ENCODE results near the gene PHACTR2.
"Not testable (repeated sequence)": the region's sequence is repeated elsewhere in the genome, so short reads cannot be mapped to it uniquely, and the experiment has no call there.

DNA sequence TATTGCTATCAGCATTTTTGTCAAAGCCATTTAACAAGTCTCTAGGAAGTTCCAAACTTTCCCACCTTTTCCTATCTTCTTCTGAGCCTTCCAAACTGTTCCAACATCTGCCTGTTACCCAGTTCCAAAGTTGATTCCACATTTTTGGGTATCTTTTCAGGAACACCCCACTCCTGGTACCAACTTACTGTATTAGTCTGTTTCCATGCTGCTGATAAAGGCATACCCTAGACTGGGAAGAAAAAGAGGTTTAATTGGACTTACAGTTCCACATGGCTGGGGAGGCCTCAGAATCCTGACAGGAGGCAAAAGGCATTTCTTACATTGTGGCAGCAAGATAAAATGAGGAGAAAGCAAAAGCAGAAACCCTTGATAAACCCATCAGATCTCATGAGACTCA is 108.6 kb downstream of the PHACTR2 start:
- TF ChIP-seq CTCF (conservative IDR thresholded peaks at IDR 0.05); EZH2 (IDR thresholded peaks at IDR 0.05; ENCODE audit: low read depth): not testable (repeated sequence)
